BJ (cell line): Measurements from ENCODE around the gene SCFD2. TPM values are rescaled to one million over a fixed set of nuclear protein-coding genes. Genes with fewer than 3 reads are reported as not detected.

Source experiments
- CTCF ChIA-PET: fragments of 350-600 bp; formaldehyde crosslinking; extraction: SDS; loops from one replicate; lab custom pipeline; 2021; ENCODE audit warnings: antibody characterized with exemption, inconsistent platforms; lab: Yijun Ruan, JAX
- POLR2A ChIA-PET: fragments of 300-600 bp; sonication (Branson Sonifier 250); formaldehyde crosslinking; extraction: SDS; loops from one replicate; lab custom pipeline; 2021; ENCODE audit warnings: antibody characterized with exemption; lab: Charles Lee
- DNase-seq: peaks from one replicate; pipeline ENCODE4 v3.0.0-alpha.2; 2011; ENCODE audit warnings: low read depth
- H3K27me3 ChIP-seq: 2 replicates; pipeline ENCODE4 v1.6.0; 2011; ENCODE audit warnings: low read length; ENCODE audit not compliant: control insufficient read depth, insufficient read depth
- H3K36me3 ChIP-seq: 2 replicates; pipeline ENCODE4 v1.5.1; 2011; ENCODE audit warnings: low read length; ENCODE audit not compliant: control insufficient read depth, insufficient read depth
- H3K4me3 ChIP-seq: 2 replicates; pipeline ENCODE4 v1.5.1; 2011; ENCODE audit warnings: low read depth, mild to moderate bottlenecking, control low read depth, low read length
- polyA plus RNA-seq: library from polyadenylated mRNA; depleted of rRNA; stranded (reverse); fragments of >200 nt; gene quantifications from 2 replicates; pipeline ENCODE4 v1.2.3, GENCODE V29; 2011
- TF ChIP-seq, protein P1 (sequence below): IDR thresholded peaks from 2 replicates; pipeline ENCODE4 v1.5.1; 2011; ENCODE audit warnings: low read depth, mild to moderate bottlenecking, control low read depth, inconsistent platforms, low read length, moderate library complexity; ENCODE audit not compliant: insufficient read depth

SCFD2 gene
- polyA plus RNA-seq, 1 experiment = 17.4 TPM

DNA sequence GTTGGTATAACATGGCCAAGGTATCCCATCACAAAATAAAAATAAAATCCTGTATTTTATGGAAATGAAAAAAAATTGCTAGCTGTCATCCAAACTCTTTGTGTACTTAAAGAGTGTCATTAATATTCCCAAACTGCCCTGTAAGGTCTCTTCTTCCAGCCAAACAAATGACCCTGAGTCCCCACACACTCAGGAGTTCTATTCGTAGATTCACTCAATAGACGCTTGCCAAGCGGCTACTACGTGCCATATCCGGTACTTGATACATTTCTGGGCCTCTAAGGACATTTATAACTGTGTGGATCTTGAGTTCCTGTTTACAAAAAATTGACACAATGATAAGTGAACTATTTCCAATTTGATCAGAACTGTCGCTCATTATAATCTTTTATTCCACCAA is 245.1 kb downstream of the SCFD2 start:
- POLR2A ChIA-PET = no interaction called here
- H3K4me3 ChIP-seq = no peak overlapping the region
- H3K27me3 ChIP-seq = no peaks in the 10 kb centered on the region
- DNase-seq = no peak
- no peaks in the 10 kb centered on the region for H3K36me3 ChIP-seq
- CTCF ChIA-PET = no interaction called here
- TF ChIP-seq, protein P1, sequence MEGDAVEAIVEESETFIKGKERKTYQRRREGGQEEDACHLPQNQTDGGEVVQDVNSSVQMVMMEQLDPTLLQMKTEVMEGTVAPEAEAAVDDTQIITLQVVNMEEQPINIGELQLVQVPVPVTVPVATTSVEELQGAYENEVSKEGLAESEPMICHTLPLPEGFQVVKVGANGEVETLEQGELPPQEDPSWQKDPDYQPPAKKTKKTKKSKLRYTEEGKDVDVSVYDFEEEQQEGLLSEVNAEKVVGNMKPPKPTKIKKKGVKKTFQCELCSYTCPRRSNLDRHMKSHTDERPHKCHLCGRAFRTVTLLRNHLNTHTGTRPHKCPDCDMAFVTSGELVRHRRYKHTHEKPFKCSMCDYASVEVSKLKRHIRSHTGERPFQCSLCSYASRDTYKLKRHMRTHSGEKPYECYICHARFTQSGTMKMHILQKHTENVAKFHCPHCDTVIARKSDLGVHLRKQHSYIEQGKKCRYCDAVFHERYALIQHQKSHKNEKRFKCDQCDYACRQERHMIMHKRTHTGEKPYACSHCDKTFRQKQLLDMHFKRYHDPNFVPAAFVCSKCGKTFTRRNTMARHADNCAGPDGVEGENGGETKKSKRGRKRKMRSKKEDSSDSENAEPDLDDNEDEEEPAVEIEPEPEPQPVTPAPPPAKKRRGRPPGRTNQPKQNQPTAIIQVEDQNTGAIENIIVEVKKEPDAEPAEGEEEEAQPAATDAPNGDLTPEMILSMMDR = no peak

DNA sequence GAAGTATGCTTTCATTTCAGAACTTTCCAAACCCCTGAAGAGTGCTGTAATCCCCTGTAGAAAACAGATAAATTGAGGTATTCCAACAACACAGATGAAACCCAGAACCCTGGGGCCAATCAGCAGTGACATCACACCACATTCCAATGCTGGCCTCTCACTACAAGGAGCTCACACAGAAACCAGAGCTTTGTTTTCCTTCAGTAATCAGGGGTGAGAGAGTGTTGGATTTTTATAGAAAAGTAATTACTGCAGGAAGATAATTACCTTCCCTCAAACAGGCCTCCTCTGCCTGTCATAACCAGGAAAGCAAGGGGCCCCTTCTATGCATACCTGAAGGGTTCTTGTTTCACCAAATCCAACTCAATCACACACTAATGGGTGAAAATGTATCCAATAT is 246.2 kb downstream of the SCFD2 start:
- Histone ChIP-seq H3K4me3 (no peak overlapping the region), H3K27me3 (no peaks in the 10 kb centered on the region), H3K36me3 (no peaks in the 10 kb centered on the region)
- ChIA-PET POLR2A (interaction anchor here (0.5 kb wide), 1 partner anchor 8 kb away, joined by 37 read pairs; no protein-coding TSS in a partner anchor), CTCF (no interaction called here)
- DNase-seq = no peak
- TF ChIP-seq, protein P1 = no peak

GRCh38 chr4:53118676-53119075 is 247.2 kb downstream of the SCFD2 start:
- CTCF ChIA-PET = no interaction called here

DNA sequence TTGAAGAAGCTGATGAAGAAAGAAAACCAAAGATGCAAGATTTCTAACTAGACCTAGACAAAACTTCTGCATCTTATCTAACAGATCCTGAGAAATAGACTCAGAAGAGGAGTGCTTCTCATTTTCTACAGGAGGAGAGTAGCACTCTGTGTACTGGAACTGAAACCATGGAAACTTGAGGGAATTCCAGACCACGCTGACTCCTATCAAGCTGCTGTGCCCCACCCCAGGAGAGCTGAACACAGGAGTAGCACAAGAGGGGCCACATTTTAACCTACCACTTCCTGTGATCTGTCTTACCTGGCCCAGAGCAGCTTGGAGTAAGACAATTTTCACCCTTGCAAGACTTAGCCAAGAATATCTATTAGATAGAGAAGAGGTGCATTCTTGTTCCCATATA is 248.9 kb downstream of the SCFD2 start:
- no peaks in the 10 kb centered on the region for H3K36me3 ChIP-seq
- TF ChIP-seq, protein P1 = no peak
- CTCF ChIA-PET = interaction anchor here (0.8 to 1.8 kb wide), 2 partner anchors 15 to 53 kb away, joined by 3 to 6 read pairs; no protein-coding TSS in a partner anchor
- DNase-seq = no peak
- H3K27me3 ChIP-seq = no peaks in the 10 kb centered on the region
- no peak overlapping the region for H3K4me3 ChIP-seq
- POLR2A ChIA-PET = no interaction called here

More at GRCh38 chr4:53118676-53119075, 247.2 kb downstream of the SCFD2 start:
- Histone ChIP-seq H3K36me3 (no peaks in the 10 kb centered on the region), H3K27me3 (no peaks in the 10 kb centered on the region), H3K4me3 (no peak overlapping the region)
- POLR2A ChIA-PET = no interaction called here
- TF ChIP-seq, protein P1 = no peak
- no peak for DNase-seq

GRCh38 chr4:53113431-53114225 is 252.2 kb downstream of the SCFD2 start:
- H3K27me3 ChIP-seq = no peaks in the 10 kb centered on the region
- TF ChIP-seq, protein P1 = no peak
- ChIA-PET CTCF (no interaction called here), POLR2A (no interaction called here)
- no peaks in the 10 kb centered on the region for H3K36me3 ChIP-seq
- no peak for DNase-seq
- H3K4me3 ChIP-seq = no peak overlapping the region
